MM.1S (cell line): ENCODE data around the gene PGM3.

Source experiments
- DNase-seq: peaks from one replicate; pipeline ENCODE4 v3.0.0-alpha.2; 2015
- H2AFZ ChIP-seq: fragments of 300-600 bp; sonication (generic); 2 replicates; pipeline ENCODE4 v1.6.0; 2016; ENCODE audit warnings: antibody characterized with exemption, low read length
- H3F3A ChIP-seq: fragments of 300-600 bp; sonication (generic); 2 replicates; pipeline ENCODE4 v1.6.1; 2016; ENCODE audit warnings: mild to moderate bottlenecking, antibody characterized with exemption, low read length, moderate library complexity, mixed read lengths; ENCODE audit not compliant: insufficient read depth
- H3K27ac ChIP-seq: fragments of 300-600 bp; sonication (generic); 2 replicates; pipeline ENCODE4 v1.5.1; 2016; ENCODE audit warnings: mild to moderate bottlenecking, low read length
- H3K27me3 ChIP-seq: fragments of 300-600 bp; sonication (generic); replicated peaks from 2 replicates; pipeline ENCODE4 v1.6.0; 2016; ENCODE audit warnings: low read length; ENCODE audit not compliant: insufficient read depth
- H3K36me3 ChIP-seq: fragments of 300-600 bp; sonication (generic); replicated peaks from 2 replicates; pipeline ENCODE4 v1.6.1; 2016; ENCODE audit warnings: mild to moderate bottlenecking, low read length, mixed read lengths; ENCODE audit not compliant: insufficient read depth
- H3K4me1 ChIP-seq: fragments of 300-600 bp; sonication (generic); 2 replicates; pipeline ENCODE4 v1.6.1; 2016; ENCODE audit warnings: low read length, mixed read lengths
- H3K4me2 ChIP-seq: fragments of 300-600 bp; sonication (generic); 2 replicates; pipeline ENCODE4 v1.6.0; 2016; ENCODE audit warnings: low read depth, low read length
- H3K4me3 ChIP-seq: fragments of 300-600 bp; sonication (generic); 2 replicates; pipeline ENCODE4 v1.5.1; 2016; ENCODE audit warnings: low read length, mixed read lengths
- H3K79me2 ChIP-seq: fragments of 300-600 bp; sonication (generic); 2 replicates; pipeline ENCODE4 v1.6.1; 2016; ENCODE audit warnings: mixed run types, low read length, mixed read lengths
- H3K9ac ChIP-seq: fragments of 300-600 bp; sonication (generic); 2 replicates; pipeline ENCODE4 v1.6.1; 2016; ENCODE audit warnings: low read length, mixed read lengths
- H3K9me2 ChIP-seq: fragments of 300-600 bp; sonication (generic); replicated peaks from 2 replicates; pipeline ENCODE4 v1.6.1; 2016; ENCODE audit warnings: mild to moderate bottlenecking, low read length, mixed read lengths; ENCODE audit not compliant: insufficient read depth
- H3K9me3 ChIP-seq: fragments of 300-600 bp; sonication (generic); replicated peaks from 2 replicates; pipeline ENCODE4 v1.6.1; 2016; ENCODE audit warnings: mild to moderate bottlenecking, low read length, mixed read lengths; ENCODE audit not compliant: insufficient read depth
- H4K20me1 ChIP-seq: fragments of 300-600 bp; sonication (generic); 2 replicates; pipeline ENCODE4 v1.6.1; 2016; ENCODE audit warnings: mild to moderate bottlenecking, low read length, moderate library complexity, mixed read lengths; ENCODE audit not compliant: insufficient read depth
- CTCF ChIP-seq: fragments of 300-600 bp; sonication (generic); IDR thresholded peaks from 2 replicates; pipeline ENCODE4 v1.5.1; 2016; ENCODE audit warnings: antibody characterized with exemption, low read length, mixed read lengths
- EZH2 ChIP-seq: fragments of 300-600 bp; sonication (generic); optimal IDR thresholded peaks from 2 replicates; pipeline ENCODE3; 2017; ENCODE audit warnings: low read depth, mild to moderate bottlenecking, antibody characterized with exemption, low read length, mixed read lengths
- EZH2phosphoT487 ChIP-seq: fragments of 300-600 bp; sonication (generic); IDR thresholded peaks from 2 replicates; pipeline ENCODE4 v1.6.1; 2018; ENCODE audit warnings: antibody characterized with exemption, low read length

PGM3 gene

GRCh38 chr6:83183082-83183828 is 9.8 kb downstream of the PGM3 start:
- Histone ChIP-seq H3K36me3 (0 out of 2 replicates have a peak, but pooled peaks cover 2% of the 10 kb centered on the region), H3K4me1 (peaks cover 8% of the 10 kb centered on the region), H3K9me2 (no peaks in the 10 kb centered on the region), H3F3A (no peaks in the 10 kb centered on the region), H3K9ac (no peak overlapping the region), H3K4me3 (no peak overlapping the region), H2AFZ (no peak overlapping the region), H3K27me3 (no peaks in the 10 kb centered on the region), H3K79me2 (peaks cover 13% of the 10 kb centered on the region; the same call in 1 of the 2 replicates), H4K20me1 (no peaks in the 10 kb centered on the region), H3K27ac (no peak overlapping the region), H3K9me3 (no peaks in the 10 kb centered on the region), H3K4me2 (no peak overlapping the region)
- DNase-seq, result no peak
- no peak for TF ChIP-seq EZH2phosphoT487
- no peak for TF ChIP-seq EZH2
- no peak for TF ChIP-seq CTCF

DNA sequence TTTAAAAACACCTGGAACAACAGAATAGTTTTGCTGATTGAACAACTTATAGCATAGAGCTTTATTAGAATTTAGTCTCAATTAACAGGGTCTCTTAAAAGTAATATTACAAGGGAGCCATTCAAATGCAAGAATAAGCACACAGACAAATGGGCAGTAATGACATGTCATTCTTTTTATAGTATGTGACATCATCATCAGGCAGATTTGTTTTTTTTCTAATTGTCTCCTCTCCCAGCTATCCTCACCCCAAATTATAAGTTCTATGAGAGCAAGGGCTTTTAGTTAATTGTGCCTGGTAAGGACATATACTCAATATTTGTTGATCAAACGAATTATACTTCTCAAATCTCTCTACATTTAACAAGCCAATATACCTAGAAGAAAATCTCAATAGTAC is 11.0 kb downstream of the PGM3 start:
- H3K4me1 ChIP-seq, result peaks cover 8% of the 10 kb centered on the region
- no peak for TF ChIP-seq EZH2
- TF ChIP-seq EZH2phosphoT487, result no peak
- TF ChIP-seq CTCF, result no peak
- no peaks in the 10 kb centered on the region for H3K9me3 ChIP-seq
- H4K20me1 ChIP-seq, result no peaks in the 10 kb centered on the region
- no peaks in the 10 kb centered on the region for H3F3A ChIP-seq
- H3K27me3 ChIP-seq, result no peaks in the 10 kb centered on the region
- no peak overlapping the region for H3K4me2 ChIP-seq
- DNase-seq, result no peak
- H2AFZ ChIP-seq, result no peak overlapping the region
- no peak overlapping the region for H3K4me3 ChIP-seq
- no peaks in the 10 kb centered on the region for H3K36me3 ChIP-seq
- 0 out of 2 replicates have a peak, but pooled peaks cover 5% of the 10 kb centered on the region for H3K79me2 ChIP-seq
- no peak overlapping the region for H3K27ac ChIP-seq
- H3K9ac ChIP-seq, result no peak overlapping the region
- no peaks in the 10 kb centered on the region for H3K9me2 ChIP-seq

- H3K4me3 ChIP-seq, result no peak overlapping the region
- 0 out of 2 replicates have a peak, but pooled peaks cover 5% of the 10 kb centered on the region for H3K79me2 ChIP-seq
- H3K27me3 ChIP-seq, result no peaks in the 10 kb centered on the region
- no peak overlapping the region for H3K4me2 ChIP-seq
- H3K4me1 ChIP-seq, result peaks cover 8% of the 10 kb centered on the region
- 0 out of 2 replicates have a peak, but pooled peaks cover 3% of the 10 kb centered on the region for H3K36me3 ChIP-seq
- H3K9me3 ChIP-seq, result no peaks in the 10 kb centered on the region
- no peaks in the 10 kb centered on the region for H3K9me2 ChIP-seq
- TF ChIP-seq EZH2phosphoT487, result no peak
- TF ChIP-seq EZH2, result no peak
- no peak for TF ChIP-seq CTCF
- H4K20me1 ChIP-seq, result no peaks in the 10 kb centered on the region
- H2AFZ ChIP-seq, result no peak overlapping the region
- no peaks in the 10 kb centered on the region for H3F3A ChIP-seq
- H3K9ac ChIP-seq, result no peak overlapping the region
- no peak overlapping the region for H3K27ac ChIP-seq
- no peak for DNase-seq
Observed at GRCh38 chr6:83180426-83180950, 12.6 kb downstream of the PGM3 start.
